Activated naive CD8-positive, alpha-beta T cell treated with anti-CD3 and anti-CD28 coated beads for 36 hours (primary cell): ENCODE results near the gene TEX13A. TPM values are rescaled to one million over a fixed set of nuclear protein-coding genes. Genes with fewer than 3 reads are reported as not detected.

ENCODE experiments used
- DNase-seq: peaks from one replicate; pipeline ENCODE4 v3.0.0; 2021
- H3K27ac Mint-ChIP-seq: one replicate; pipeline ENCODE4 v1.8.0; 2022; ENCODE audit warnings: mild to moderate bottlenecking, moderate library complexity, mixed read lengths
- H3K27me3 Mint-ChIP-seq: one replicate; pipeline ENCODE4 v1.8.0; 2022; ENCODE audit warnings: mild to moderate bottlenecking, mixed read lengths
- H3K36me3 Mint-ChIP-seq: one replicate; pipeline ENCODE4 v1.8.0; 2021; ENCODE audit warnings: mild to moderate bottlenecking, mixed read lengths
- H3K4me1 Mint-ChIP-seq: one replicate; pipeline ENCODE4 v1.8.0; 2021; ENCODE audit warnings: mixed read lengths
- H3K4me3 Mint-ChIP-seq: one replicate; pipeline ENCODE4 v1.8.0; 2022; ENCODE audit warnings: mild to moderate bottlenecking, moderate library complexity, mixed read lengths
- H3K9me3 Mint-ChIP-seq: one replicate; pipeline ENCODE4 v1.8.0; 2022; ENCODE audit warnings: mixed read lengths
- total RNA-seq, 2 experiments: library from RNA; stranded (reverse); gene quantifications; one replicate each; pipeline ENCODE4 v1.2.3, GENCODE V29; 2021

TEX13A gene
- total RNA-seq, 2 experiments from 2014 or later: not detected

GRCh38 chrX:105211066-105211575, 9.4 kb downstream of the TEX13A start:
- H3K9me3 Mint-ChIP-seq: no peaks in the 10 kb centered on the region
- DNase-seq: no peak
- no peak overlapping the region for H3K4me3 Mint-ChIP-seq
- H3K27me3 Mint-ChIP-seq: no peaks in the 10 kb centered on the region
- H3K36me3 Mint-ChIP-seq: no peaks in the 10 kb centered on the region
- H3K27ac Mint-ChIP-seq: no peak overlapping the region
- H3K4me1 Mint-ChIP-seq: no peaks in the 10 kb centered on the region

- Mint-ChIP-seq H3K36me3 (no peaks in the 10 kb centered on the region), H3K4me3 (no peak overlapping the region), H3K27ac (no peak overlapping the region), H3K4me1 (no peaks in the 10 kb centered on the region), H3K27me3 (no peaks in the 10 kb centered on the region), H3K9me3 (no peaks in the 10 kb centered on the region)
- DNase-seq: no peak
Measured at GRCh38 chrX:105210258-105210657, 10.2 kb downstream of the TEX13A start.

GRCh38 chrX:105209406-105209805, 11.1 kb downstream of the TEX13A start:
- no peaks in the 10 kb centered on the region for H3K36me3 Mint-ChIP-seq

GRCh38 chrX:105191878-105192277, 28.6 kb downstream of the TEX13A start:
- Mint-ChIP-seq H3K9me3 (no peaks in the 10 kb centered on the region), H3K27ac (no peak overlapping the region), H3K4me3 (no peak overlapping the region), H3K27me3 (no peaks in the 10 kb centered on the region), H3K4me1 (no peaks in the 10 kb centered on the region), H3K36me3 (no peaks in the 10 kb centered on the region)
- DNase-seq: no peak

More at GRCh38 chrX:105209406-105209805, 11.1 kb downstream of the TEX13A start:
- Mint-ChIP-seq H3K27ac (no peak overlapping the region), H3K27me3 (no peaks in the 10 kb centered on the region), H3K4me1 (no peaks in the 10 kb centered on the region), H3K4me3 (no peak overlapping the region), H3K9me3 (no peaks in the 10 kb centered on the region)
- no peak for DNase-seq

- no peaks in the 10 kb centered on the region for H3K9me3 Mint-ChIP-seq
- H3K4me3 Mint-ChIP-seq: no peak overlapping the region
- DNase-seq: no peak
- H3K36me3 Mint-ChIP-seq: no peaks in the 10 kb centered on the region
- no peaks in the 10 kb centered on the region for H3K27me3 Mint-ChIP-seq
- H3K4me1 Mint-ChIP-seq: no peaks in the 10 kb centered on the region
- H3K27ac Mint-ChIP-seq: no peak overlapping the region
Measured at GRCh38 chrX:105190252-105190853, 30.1 kb downstream of the TEX13A start.

GRCh38 chrX:105189093-105189492, 31.4 kb downstream of the TEX13A start:
- no peaks in the 10 kb centered on the region for H3K36me3 Mint-ChIP-seq
- no peak overlapping the region for H3K27ac Mint-ChIP-seq
- no peaks in the 10 kb centered on the region for H3K27me3 Mint-ChIP-seq
- no peaks in the 10 kb centered on the region for H3K4me1 Mint-ChIP-seq
- no peak overlapping the region for H3K4me3 Mint-ChIP-seq
- DNase-seq: no peak
- no peaks in the 10 kb centered on the region for H3K9me3 Mint-ChIP-seq

- peaks cover 1% of the 10 kb centered on the region for H3K9me3 Mint-ChIP-seq
Measured at GRCh38 chrX:105179644-105180043, 40.9 kb downstream of the TEX13A start.

GRCh38 chrX:105173071-105173470, 47.4 kb downstream of the TEX13A start:
- H3K27me3 Mint-ChIP-seq: no peaks in the 10 kb centered on the region
- no peaks in the 10 kb centered on the region for H3K4me1 Mint-ChIP-seq
- no peaks in the 10 kb centered on the region for H3K36me3 Mint-ChIP-seq
- no peak for DNase-seq
- no peak overlapping the region for H3K27ac Mint-ChIP-seq
- no peaks in the 10 kb centered on the region for H3K9me3 Mint-ChIP-seq
- no peak overlapping the region for H3K4me3 Mint-ChIP-seq

More at GRCh38 chrX:105179644-105180043, 40.9 kb downstream of the TEX13A start:
- Mint-ChIP-seq H3K27ac (no peak overlapping the region), H3K36me3 (no peaks in the 10 kb centered on the region), H3K4me1 (no peaks in the 10 kb centered on the region), H3K27me3 (no peaks in the 10 kb centered on the region), H3K4me3 (no peak overlapping the region)
- no peak for DNase-seq
